ENCODE data around the gene NCKAP5.

NCKAP5 gene

GRCh38 chr2:133130548-133131246 is 437.6 kb downstream of the NCKAP5 start:
- DNase-seq: no peak

DNA sequence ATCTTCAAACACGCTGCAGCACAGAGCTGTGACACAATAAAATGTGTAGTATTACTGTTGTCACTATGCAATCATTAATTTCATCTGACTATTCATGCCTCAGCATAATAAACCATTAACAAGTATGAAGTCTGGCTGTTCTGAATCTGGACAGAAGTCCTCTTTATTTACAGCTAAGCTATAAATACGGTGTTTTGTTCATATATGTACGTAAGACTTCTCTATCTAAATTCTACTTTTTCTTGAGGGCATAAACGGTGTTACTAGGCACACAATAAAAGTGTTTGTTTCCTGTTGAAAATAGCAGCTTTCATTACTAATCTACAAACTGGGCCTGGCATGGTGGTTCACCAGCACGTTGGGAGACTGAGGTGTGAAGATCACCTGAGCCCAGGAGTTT is 443.8 kb downstream of the NCKAP5 start:
- DNase-seq: no peak

DNA sequence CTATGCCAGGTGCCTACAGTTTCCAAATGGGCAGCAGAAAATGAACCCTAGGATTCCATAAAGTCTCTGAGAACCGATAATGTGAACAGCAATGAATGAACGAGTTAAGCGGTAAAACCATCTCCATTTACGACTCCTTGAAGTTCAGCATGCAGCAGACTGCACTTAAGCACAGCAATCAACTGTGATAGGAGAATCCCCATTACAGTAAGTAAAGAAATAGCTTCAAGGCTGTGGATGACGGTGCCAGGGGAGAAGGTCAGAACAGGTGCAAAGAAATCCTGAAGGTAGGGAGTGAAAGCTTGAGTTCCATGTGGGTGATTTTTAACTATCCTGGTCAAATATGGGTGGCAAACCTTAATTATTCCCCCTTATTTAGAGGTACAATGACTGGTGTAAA is 444.4 kb downstream of the NCKAP5 start:
- DNase-seq: no peak

DNA sequence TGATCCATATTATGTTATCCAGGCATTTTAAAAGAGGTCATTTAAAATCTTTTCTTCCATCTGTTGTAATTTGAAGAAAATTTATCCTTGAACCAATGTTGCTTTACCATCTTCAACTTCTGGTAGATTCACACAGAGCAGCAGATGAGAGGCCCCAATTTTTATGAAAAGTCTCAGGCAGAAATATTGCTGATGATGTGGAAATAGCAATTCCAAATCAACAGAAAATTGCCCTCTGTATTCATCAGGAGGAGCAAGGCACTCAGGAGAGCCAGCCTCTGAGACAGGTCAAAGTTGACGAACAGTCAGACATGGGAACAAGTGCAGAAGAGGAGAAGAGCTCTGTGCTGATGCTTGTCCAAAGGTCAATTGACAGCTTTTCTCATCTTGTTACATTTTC is 444.9 kb downstream of the NCKAP5 start:
- DNase-seq: no peak

- no peak for DNase-seq
These were observed 445.7 kb downstream of the NCKAP5 start for GRCh38 chr2:133122529-133122928.

- no peak for DNase-seq
These were observed 448.0 kb downstream of the NCKAP5 start for GRCh38 chr2:133120310-133120709.

DNA sequence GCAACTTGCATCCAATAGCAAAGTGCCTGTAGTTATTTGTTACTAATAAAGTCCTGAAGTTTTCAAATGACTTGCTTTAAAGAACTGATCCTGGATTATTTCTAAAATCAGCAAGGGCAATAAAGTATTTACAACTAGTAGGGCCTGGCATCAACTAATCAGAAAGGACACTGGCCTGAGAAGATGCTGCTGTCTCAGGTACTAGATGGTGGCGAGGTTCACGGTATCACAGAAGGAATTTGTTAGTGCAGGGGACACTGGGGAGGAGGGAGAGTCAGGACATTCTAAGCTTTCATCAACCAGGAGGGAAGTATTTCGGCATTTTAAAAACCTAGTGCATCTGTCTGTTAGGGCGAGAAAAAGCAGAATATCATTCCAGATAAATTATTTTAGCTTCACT is 458.1 kb downstream of the NCKAP5 start:
- no peak for DNase-seq

- DNase-seq: no peak
These were observed 458.5 kb downstream of the NCKAP5 start for GRCh38 chr2:133109772-133110171.

- DNase-seq: no peak
These were observed 461.0 kb downstream of the NCKAP5 start for GRCh38 chr2:133107058-133107815.

DNA sequence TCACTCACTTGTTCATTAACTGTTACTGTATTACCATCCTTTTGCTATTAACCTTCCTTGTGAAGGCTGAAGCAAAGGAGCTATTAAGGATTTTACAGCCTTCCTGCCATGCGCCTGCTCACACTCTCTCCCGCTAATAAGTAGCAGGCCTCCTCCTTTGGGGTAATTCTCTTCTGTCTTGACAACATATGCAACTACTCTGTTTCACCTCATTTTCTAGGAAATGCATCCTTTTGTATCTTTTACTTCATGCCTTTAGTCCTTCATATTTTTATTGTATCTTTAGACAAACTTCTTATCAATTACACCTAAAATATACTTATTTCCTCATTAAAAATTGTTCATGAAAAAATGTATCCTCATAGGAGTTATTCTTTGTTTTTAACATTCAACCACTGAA is 463.4 kb downstream of the NCKAP5 start:
- DNase-seq: no peak

DNA sequence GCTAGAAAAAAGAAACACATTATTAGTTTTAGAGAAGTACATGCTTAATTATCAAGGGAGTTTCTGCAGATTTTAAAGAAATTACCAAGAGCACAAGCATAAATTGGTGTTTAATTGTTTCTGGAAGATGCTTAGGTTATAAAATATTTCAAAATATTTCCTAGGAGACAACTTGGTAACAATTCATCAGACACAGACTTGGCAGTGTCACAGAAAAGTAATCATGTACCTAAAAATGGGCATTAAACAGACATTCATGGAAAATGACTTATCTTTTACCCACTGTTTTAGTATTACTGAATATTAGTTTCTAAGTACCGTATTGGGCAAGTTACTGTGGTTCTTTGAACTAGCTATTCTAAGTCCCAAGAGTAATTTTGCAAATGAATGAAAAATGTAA is 469.5 kb downstream of the NCKAP5 start:
- no peak for DNase-seq

DNA sequence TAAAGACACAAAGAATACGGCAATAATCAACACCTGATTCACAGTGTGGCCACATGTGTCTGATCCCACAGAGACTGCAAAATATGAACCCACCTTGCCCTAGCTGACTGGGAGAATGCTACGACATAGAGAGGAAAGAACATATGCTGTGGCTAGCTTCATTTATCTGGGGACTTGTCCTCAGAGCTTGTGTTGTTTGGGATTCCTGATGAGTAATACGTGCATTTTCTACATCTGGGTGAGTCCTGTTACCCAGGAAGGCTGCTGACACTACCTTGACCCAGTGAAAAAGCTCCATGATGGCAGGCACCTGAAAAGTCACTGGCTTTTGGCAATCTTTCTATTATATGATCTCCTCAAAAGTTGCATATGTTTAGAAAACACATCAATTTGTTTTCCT is 470.6 kb downstream of the NCKAP5 start:
- DNase-seq: no peak

GRCh38 chr2:133092571-133092970 is 475.7 kb downstream of the NCKAP5 start:
- DNase-seq: no peak

DNA sequence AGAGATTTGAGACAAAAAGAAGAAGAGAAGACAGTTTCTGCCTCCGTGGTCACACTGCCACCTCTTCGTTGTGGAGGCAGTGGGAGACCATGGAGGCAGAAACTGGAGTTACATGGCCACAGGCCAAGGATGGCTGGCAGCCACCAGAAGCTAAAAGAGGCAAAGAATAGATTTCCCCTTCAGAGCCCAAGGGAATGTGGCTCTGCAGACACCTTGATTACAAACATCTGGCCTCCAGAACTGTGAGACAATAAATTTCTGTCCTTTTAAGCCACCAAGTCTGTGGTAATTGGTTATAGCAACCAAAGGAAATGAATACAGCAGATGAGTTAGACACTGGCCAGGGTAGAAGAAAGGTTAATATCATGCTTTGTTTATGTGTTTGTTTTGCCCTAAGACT is 477.9 kb downstream of the NCKAP5 start:
- DNase-seq: no peak

GRCh38 chr2:133086176-133086575 is 482.1 kb downstream of the NCKAP5 start:
- no peak for DNase-seq

DNA sequence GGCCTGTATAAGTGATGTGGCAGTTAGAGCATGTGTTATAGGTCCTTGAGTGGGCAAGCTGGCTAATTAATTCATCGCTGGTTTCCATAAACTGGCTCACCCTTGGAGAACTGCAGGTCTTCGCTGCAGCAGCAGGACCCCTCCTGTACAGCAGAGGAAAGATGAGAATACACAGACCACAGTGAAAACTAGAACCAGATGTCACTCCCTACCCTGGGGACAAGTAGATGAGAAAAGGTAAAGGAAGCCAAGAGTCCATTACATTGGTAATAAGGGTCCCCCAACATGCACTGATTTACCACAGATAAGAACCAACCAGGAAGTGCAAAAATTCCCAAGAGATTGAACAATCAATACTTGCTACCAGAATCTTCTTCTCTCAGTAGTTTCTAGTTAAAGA is 482.6 kb downstream of the NCKAP5 start:
- DNase-seq: no peak

- DNase-seq: no peak
These were observed 486.2 kb downstream of the NCKAP5 start for GRCh38 chr2:133082034-133082433.

DNA sequence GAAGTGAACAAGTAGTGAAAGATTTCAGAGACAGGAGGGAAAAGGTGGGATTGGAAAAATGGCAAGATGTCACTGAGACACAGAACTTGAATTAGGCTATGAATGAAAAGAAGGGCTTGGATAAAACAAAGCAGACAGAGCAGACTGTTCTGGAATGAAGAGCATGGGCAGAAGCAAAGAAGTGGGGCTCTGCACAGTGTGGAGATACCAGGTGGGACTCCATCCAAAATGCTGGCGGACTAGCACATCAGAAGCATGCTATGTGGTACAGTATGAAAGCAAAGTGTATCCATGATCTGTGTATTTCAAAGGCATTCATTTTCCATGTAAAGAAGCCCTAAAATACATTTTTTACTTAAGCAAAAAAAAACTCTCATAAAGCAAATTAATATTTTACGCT is 487.4 kb downstream of the NCKAP5 start:
- no peak for DNase-seq

- no peak for DNase-seq
These were observed 489.4 kb downstream of the NCKAP5 start for GRCh38 chr2:133078667-133079411.

- DNase-seq: no peak
These were observed 490.9 kb downstream of the NCKAP5 start for GRCh38 chr2:133077269-133077822.

DNA sequence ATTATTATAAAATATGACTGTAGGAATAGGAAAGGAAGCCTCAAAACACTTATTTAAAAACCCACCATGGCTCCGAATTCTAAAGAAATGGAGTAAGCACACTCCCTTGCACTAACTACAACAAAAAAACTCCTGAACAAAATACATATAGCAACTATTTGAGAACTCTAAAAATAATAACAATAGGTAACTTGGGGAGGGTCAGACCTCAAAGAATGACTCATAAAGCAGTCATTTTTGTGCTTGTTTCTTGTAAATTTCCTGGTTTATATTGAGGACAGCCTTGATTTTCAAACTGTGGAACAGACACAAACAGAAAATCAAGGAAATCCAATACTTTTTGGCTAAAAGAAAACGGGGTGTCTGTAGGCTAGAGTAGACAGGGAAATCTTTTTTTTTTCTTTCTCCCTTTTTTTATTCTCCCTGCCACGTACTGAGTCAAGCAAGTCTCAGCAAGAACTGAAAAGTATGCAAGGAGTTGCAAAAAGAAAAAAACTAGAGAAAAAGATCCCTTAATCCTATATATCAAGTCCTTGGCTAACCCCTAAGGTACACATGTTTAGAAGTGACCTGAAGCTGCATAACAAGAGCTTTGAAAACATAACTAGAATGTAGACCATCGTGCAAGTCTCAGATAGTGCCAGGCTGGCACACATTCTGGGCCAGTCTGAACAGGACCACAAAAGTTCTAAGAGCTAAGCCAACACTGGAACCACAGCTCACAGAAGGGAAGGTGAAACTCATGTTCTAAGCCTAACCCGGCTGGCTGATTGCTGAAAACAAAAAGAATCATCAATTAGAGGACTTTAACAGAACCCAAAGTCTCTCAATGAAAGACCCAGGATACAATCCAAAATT is 495.2 kb downstream of the NCKAP5 start:
- DNase-seq: no peak

DNA sequence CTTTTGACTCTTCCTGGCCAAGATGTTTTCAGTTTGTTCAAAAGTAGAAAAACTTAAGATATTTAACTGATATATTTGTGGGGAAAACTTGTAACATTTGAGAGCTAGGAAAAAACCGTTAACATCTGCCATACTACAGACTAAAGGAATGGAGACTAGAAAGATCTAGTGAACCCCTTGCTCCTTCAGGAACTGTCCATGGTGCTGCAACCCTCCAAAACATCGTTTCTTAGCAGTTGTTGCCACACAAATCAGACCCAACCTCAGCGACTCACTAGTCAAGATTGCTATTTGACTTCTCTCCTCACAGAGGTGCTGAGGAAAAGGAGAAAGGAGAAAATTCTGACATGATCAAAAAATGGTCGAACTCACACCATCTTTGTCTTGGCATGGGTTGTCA is 504.5 kb downstream of the NCKAP5 start:
- DNase-seq: no peak
